Nephron (organoid): ENCODE results near the gene SGCA.
A peak's percentile ranks its signal among the peaks of the same experiment; 100 is the strongest.

Experiments
- H3K27ac Mint-ChIP-seq, 3 experiments: 2 replicates each; pipeline ENCODE4 v1.8.0; 2020; ENCODE audit warnings: mixed read lengths in 3 of 3, mild to moderate bottlenecking in 2 of 3, moderate library complexity in 1 of 3
- H3K27me3 Mint-ChIP-seq: 2 replicates; pipeline ENCODE4 v1.8.0; 2021; ENCODE audit warnings: low read depth, mild to moderate bottlenecking, moderate library complexity, mixed read lengths
- H3K36me3 Mint-ChIP-seq: 2 replicates; pipeline ENCODE4 v1.8.0; 2020; ENCODE audit warnings: low read depth, mixed read lengths
- H3K4me1 Mint-ChIP-seq: 2 replicates; pipeline ENCODE4 v1.8.0; 2020; ENCODE audit warnings: mixed read lengths
- H3K4me3 Mint-ChIP-seq, 3 experiments: 2 replicates each; pipeline ENCODE4 v1.8.0; 2020; ENCODE audit warnings: mild to moderate bottlenecking in 3 of 3, mixed read lengths in 3 of 3, moderate library complexity in 2 of 3
- H3K9me3 Mint-ChIP-seq: 2 replicates; pipeline ENCODE4 v1.8.0; 2020; ENCODE audit warnings: mixed read lengths
- TF ChIP-seq, protein P1 (sequence below), 3 experiments: fragments of 200-600 bp; sonication (generic); IDR thresholded peaks; one replicate each; pipeline ENCODE4 v1.5.0; 2021; ENCODE audit warnings: antibody characterized with exemption in 3 of 3; ENCODE audit not compliant: unreplicated experiment in 3 of 3

Gene SGCA

DNA sequence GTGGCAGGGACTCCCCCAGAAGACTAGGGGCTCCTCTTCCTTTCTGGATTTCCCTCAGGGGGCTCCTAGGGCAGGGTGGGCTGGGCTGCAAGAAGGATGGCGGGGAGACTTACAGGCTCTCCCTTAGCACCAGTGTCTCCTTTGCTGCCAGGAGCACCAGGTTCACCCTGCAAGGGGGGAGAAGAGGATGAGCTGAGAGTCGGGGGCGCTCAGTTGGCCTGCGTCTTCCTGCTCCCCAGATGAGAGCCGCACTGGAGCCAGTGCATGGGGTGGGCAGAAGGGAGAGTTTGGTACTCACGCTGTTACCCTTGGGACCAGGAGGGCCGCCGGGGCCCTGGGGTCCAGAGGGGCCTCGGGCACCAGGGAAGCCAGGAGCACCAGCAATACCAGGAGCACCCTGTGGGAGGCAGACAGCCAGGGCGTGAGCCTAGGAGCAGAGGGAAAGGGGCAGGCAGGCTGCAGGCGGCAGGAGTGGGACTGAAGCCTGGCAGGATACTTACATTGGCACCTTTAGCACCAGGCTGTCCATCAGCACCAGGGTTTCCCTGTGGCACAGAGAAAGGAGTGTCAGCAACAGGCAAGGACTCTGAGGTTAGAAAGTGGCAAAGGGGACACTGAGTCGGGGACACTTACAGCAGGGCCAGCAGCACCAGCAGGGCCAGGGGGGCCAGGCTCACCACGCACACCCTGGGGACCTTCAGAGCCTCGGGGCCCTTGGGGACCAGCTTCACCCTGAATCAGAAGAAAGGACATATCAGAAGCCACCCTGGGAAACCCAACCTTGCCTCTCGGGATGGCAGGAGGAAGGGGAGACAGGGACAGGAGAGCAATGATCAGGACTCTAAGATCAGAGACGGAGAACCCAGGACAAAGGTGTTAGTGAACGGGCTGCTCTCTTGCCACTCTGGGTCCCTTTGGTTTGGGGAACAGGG, 29.4 kb downstream of the SGCA start:
- H3K27me3 Mint-ChIP-seq = peaks cover 14% of the 10 kb centered on the region
- H3K4me3 Mint-ChIP-seq = peak overlapping the region in 2 of 3 experiments; percentile 54 to 89
- peak overlapping the region; percentile 62 to 96 (median 86) for H3K27ac Mint-ChIP-seq
- H3K9me3 Mint-ChIP-seq = no peaks in the 10 kb centered on the region
- TF ChIP-seq, protein P1, sequence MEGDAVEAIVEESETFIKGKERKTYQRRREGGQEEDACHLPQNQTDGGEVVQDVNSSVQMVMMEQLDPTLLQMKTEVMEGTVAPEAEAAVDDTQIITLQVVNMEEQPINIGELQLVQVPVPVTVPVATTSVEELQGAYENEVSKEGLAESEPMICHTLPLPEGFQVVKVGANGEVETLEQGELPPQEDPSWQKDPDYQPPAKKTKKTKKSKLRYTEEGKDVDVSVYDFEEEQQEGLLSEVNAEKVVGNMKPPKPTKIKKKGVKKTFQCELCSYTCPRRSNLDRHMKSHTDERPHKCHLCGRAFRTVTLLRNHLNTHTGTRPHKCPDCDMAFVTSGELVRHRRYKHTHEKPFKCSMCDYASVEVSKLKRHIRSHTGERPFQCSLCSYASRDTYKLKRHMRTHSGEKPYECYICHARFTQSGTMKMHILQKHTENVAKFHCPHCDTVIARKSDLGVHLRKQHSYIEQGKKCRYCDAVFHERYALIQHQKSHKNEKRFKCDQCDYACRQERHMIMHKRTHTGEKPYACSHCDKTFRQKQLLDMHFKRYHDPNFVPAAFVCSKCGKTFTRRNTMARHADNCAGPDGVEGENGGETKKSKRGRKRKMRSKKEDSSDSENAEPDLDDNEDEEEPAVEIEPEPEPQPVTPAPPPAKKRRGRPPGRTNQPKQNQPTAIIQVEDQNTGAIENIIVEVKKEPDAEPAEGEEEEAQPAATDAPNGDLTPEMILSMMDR (IDR thresholded peaks at IDR 0.05; ENCODE audit: unreplicated experiment in 3 of 3) = no peak
- peaks cover 65% of the 10 kb centered on the region for H3K4me1 Mint-ChIP-seq
- H3K36me3 Mint-ChIP-seq = peaks cover 58% of the 10 kb centered on the region

DNA sequence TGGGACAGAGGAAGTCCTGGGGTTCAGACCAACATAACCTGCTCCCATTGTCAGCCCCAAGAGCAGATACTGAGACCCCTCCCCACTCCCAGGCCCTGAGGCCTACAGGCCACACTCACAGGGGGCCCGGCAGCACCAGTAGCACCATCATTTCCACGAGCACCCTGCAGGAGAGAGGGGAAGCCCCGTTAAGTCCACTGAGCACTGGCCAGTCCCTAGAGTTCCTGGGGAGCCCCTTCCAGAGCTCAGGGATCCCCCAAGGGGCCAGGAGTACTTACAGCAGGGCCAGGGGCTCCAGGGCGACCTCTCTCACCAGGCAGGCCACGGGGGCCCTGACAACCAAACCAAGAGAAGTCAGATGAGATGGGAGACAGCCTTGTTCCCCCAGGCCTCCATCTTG, 30.2 kb downstream of the SGCA start:
- H3K27ac Mint-ChIP-seq = peak overlapping the region in 2 of 3 experiments; percentile 86 to 96
- no peaks in the 10 kb centered on the region for H3K9me3 Mint-ChIP-seq
- TF ChIP-seq, protein P1 (IDR thresholded peaks at IDR 0.05; ENCODE audit: unreplicated experiment in 3 of 3) = no peak
- H3K36me3 Mint-ChIP-seq = peaks cover 58% of the 10 kb centered on the region
- peaks cover 66% of the 10 kb centered on the region for H3K4me1 Mint-ChIP-seq
- H3K27me3 Mint-ChIP-seq = peaks cover 21% of the 10 kb centered on the region
- H3K4me3 Mint-ChIP-seq = peak overlapping the region in 2 of 3 experiments; percentile 86 to 89

GRCh38 chr17:50196826-50197225, 31.0 kb downstream of the SGCA start:
- no peaks in the 10 kb centered on the region for H3K9me3 Mint-ChIP-seq
- TF ChIP-seq, protein P1 (IDR thresholded peaks at IDR 0.05; ENCODE audit: unreplicated experiment in 3 of 3) = no peak
- peaks cover 66% of the 10 kb centered on the region for H3K4me1 Mint-ChIP-seq
- H3K4me3 Mint-ChIP-seq = peak overlapping the region in 2 of 3 experiments; percentile 86 to 89
- peaks cover 56% of the 10 kb centered on the region for H3K36me3 Mint-ChIP-seq
- peak overlapping the region in 2 of 3 experiments; percentile 86 to 96 for H3K27ac Mint-ChIP-seq
- peaks cover 26% of the 10 kb centered on the region for H3K27me3 Mint-ChIP-seq

GRCh38 chr17:50198026-50198669, 32.3 kb downstream of the SGCA start:
- H3K27ac Mint-ChIP-seq = peak overlapping the region; percentile 79 to 96 (median 86)
- TF ChIP-seq, protein P1 (IDR thresholded peaks at IDR 0.05; ENCODE audit: unreplicated experiment in 3 of 3) = peak; percentile 43 to 66 (median 56)

DNA sequence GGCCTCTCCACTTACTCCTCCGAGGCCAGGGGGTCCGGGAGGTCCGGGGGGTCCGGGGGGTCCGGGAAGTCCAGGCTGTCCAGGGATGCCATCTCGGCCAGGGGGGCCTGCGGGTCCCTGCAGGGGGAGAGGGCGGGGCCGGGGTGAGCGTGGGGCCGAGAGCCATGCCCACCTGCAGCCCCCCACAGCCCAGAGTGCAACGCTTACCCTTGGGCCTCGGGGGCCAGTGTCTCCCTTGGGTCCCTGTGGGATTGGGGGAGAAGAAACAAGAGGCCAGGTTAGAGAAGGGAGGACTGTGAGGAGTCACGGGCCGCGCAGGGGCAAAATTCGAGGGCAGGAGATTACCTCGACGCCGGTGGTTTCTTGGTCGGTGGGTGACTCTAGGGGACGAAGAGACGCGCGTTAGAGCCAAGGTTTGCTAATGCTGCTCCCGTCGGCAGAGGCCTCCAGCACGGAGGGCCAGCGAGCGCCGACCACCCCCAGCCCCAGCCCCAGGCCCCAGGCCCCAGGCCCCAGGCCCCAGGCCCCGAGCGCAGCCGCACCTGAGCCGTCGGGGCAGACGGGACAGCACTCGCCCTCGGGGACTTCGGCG, 33.5 kb downstream of the SGCA start:
- Mint-ChIP-seq H3K27me3 (peaks cover 33% of the 10 kb centered on the region), H3K27ac (peak overlapping the region; percentile 91 to 100 (median 96)), H3K4me1 (peaks cover 76% of the 10 kb centered on the region), H3K9me3 (no peaks in the 10 kb centered on the region), H3K4me3 (peak overlapping the region; percentile 85 to 97 (median 97)), H3K36me3 (peaks cover 41% of the 10 kb centered on the region)
- TF ChIP-seq, protein P1 (IDR thresholded peaks at IDR 0.05; ENCODE audit: unreplicated experiment in 3 of 3) = no peak

More at GRCh38 chr17:50198026-50198669, 32.3 kb downstream of the SGCA start:
- H3K36me3 Mint-ChIP-seq = peaks cover 52% of the 10 kb centered on the region
- peaks cover 71% of the 10 kb centered on the region for H3K4me1 Mint-ChIP-seq
- H3K9me3 Mint-ChIP-seq = no peaks in the 10 kb centered on the region
- H3K4me3 Mint-ChIP-seq = peak overlapping the region; percentile 80 to 89 (median 86)
- peaks cover 33% of the 10 kb centered on the region for H3K27me3 Mint-ChIP-seq
